SIG-M5 treated with dmso at 0.1 percent for 504 hours (cell line): ENCODE data around the gene NSD1.
"Not testable (repeated sequence)": the region's sequence is repeated elsewhere in the genome, so short reads cannot be mapped to it uniquely, and the experiment has no call there.

ENCODE experiments used
- DNase-seq: peaks from one replicate; lab custom pipeline; 2025; ENCODE audit not compliant: unreplicated experiment; lab: John Stamatoyannopoulos, UW

The NSD1 gene

DNA sequence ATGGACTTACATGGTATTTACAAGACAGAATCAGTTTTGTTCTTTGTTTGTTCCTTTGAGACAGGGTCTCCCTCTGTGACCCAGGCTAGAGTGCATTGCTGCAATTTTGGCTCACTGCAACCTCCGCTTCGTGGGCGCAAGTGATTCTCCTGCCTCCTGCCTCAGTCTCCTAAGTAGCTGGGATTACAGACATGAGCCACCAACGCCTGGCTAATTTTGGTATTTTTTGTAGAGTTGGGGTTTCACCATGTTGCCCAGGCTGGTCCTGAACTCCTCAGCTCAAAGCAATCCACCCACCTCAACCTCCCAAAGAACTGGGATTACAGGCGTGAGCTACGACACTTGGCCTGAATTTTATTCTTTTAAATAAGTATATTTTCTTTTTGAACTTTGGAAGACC, 142.3 kb downstream of the NSD1 start:
- no peak for DNase-seq

GRCh38 chr5:177276886-177277285, 143.3 kb downstream of the NSD1 start:
- no peak for DNase-seq

- DNase-seq = no peak
Observed at GRCh38 chr5:177288191-177288590, 154.6 kb downstream of the NSD1 start.

- DNase-seq = no peak
Observed at GRCh38 chr5:177290816-177291596, 157.4 kb downstream of the NSD1 start.

GRCh38 chr5:177291735-177292134, 158.2 kb downstream of the NSD1 start:
- DNase-seq = no peak

- no peak for DNase-seq
Observed at GRCh38 chr5:177293819-177294581, 160.4 kb downstream of the NSD1 start.

DNA sequence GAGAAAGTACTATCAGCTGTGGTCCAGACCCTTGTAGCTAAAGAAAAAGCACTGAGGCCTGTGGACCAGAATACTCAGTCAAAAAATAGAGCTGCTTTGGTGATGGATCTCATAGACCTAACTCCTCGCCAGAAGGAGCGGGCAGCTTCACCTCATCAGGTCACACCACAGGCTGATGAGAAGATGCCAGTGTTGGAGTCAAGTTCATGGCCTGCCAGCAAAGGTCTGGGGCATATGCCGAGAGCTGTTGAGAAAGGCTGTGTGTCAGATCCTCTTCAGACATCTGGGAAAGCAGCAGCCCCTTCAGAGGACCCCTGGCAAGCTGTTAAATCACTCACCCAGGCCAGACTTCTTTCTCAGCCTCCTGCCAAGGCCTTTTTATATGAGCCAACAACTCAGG, 161.1 kb downstream of the NSD1 start:
- DNase-seq = no peak

- no peak for DNase-seq
Observed at GRCh38 chr5:177295924-177296323, 162.4 kb downstream of the NSD1 start.

DNA sequence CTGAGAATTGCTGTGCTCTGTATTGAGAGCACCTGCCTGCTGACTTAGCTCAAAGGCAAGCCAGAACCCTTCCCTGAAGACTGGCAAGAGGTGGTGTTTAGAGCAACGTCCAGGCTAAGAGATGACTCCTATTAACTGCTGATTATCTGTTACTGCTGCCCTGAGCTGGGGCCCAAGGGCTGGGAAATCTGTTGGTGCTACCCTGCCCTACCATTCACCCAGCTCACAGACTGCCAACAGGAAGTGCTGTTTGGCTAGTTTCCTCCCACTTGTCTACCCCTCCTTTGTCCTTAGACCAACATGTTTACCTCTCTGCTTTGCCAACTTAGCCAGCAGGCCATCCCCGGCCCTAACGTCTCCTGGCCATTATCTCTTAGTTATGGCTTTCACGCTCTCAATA, 163.0 kb downstream of the NSD1 start:
- no peak for DNase-seq

DNA sequence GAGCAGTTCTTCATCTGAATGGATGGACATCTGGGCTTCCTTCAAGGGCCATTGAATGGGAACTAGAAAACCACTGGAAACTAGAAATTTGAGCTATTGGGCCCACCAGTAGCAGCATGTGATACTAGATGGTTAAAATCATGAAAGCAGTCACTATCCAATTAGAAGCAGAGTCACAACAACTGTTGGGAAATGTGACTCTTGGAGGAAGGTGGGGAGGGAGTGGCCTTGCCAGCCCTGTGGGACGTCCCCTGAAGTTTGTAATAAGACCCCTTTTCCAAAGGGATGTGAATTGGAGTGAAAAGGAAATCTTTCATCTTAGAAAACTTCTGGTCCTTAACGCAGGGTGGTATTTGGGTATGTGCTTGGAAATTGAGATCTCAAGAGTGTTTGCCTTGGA, 164.3 kb downstream of the NSD1 start:
- no peak for DNase-seq

DNA sequence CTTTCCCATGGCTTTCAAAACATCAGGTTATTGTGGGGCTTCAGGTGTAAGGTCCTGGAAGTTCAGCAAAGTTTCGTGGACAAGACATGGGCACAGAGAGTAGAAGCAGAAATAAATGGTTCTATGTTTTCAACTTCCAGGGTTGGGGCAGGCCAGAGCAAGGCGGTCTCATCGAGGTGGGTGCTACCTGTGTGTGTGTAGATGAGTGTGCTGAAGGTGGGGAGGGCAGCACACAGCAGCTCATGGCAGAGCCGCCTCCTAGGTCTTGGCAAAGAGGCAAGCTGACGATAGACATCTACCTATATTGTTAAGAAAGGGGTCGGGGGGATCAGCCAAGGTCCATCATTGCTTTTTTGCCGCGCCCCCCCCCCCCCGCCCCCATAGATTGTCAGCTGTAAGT, 166.1 kb downstream of the NSD1 start:
- no peak for DNase-seq

GRCh38 chr5:177300236-177300880, 166.8 kb downstream of the NSD1 start:
- peak; percentile 96 for DNase-seq

DNA sequence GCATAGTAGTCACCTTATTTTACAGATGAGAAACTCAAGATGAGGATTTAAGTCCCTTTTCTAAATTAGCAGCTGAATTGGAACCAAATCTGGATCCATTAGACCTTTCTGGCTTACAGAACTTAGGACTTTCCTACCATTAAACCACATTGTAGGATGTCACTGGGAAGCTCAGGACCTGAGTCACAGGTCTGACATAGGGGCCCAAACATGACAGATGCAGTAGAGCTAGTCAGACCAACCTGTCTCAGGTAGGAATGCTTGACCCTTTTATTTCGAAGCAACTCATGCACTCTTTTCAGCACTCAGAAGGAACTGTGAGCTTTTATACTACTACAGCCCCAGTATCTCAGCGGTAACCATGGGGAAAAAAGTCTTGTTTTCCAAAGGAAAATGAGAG, 167.4 kb downstream of the NSD1 start:
- no peak for DNase-seq

- DNase-seq = peak; percentile 72
Observed at GRCh38 chr5:177301503-177302165, 168.1 kb downstream of the NSD1 start.

DNA sequence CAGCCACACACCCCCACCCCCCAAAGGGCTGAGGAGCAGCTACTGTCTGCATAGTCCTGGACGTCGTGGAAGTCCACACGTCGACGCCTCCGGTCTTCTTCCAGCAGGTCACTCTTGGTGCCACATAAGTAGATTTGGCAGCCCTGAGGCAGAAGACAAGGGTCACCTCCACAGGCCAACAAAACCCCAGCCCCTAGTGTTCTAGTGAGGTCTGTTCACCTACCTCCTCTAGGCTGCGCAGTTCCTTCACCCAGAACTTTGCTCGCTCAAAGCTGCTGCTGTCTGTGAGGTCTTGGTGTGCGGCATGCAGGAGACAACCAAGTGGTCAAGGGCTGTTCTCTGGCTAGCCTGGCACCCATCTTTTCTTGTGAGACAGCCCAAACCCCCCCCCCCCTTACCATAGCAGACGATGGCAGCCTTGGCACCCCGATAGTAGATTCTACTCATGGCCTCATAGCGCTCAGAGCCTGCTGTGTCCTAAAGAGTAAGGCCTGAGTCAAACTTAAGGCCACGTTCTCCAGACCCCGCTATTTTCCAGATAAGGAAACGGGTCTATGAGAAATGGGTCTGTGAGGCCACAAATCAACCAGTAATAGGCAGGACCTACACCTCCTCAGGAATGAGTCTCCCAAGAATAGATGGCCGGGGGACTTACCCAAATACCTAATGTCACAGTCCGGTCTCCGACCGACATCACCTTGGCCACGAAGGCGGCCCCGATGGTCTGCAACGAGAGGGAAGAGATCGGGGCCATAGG, 169.0 kb downstream of the NSD1 start:
- DNase-seq = peak; percentile 47

GRCh38 chr5:177303121-177303924, 169.8 kb downstream of the NSD1 start, which contains the start of the genes PRELID1 and RAB24:
Gene PRELID1 (plus strand): TSS chr5:177303799. CDS start chr5:177303986, 187 bp downstream.
Gene RAB24 (minus strand): TSS chr5:177303719. CDS start chr5:177303288, 431 bp downstream.
- DNase-seq = peak; percentile 78

DNA sequence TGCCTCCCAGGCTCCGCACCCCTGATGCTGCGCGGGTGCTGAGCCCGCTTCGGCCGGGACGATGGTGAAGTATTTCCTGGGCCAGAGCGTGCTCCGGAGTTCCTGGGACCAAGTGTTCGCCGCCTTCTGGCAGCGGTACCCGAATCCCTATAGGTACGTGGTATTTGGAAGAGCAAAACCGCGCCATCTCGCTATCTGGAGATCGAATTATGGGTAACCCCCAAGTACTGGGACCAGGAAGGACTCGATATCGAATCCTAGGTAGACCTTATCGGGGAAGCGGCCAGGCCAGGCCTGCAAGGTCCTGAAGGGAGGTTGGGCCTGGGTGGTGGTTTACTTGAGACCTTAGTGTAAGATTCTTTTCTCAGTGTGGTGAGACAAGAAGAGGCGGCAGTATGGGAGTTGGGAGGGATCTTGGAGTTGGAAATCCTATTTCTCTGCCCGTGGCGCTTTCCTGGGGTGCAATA, 170.4 kb downstream of the NSD1 start:
- no peak for DNase-seq

DNA sequence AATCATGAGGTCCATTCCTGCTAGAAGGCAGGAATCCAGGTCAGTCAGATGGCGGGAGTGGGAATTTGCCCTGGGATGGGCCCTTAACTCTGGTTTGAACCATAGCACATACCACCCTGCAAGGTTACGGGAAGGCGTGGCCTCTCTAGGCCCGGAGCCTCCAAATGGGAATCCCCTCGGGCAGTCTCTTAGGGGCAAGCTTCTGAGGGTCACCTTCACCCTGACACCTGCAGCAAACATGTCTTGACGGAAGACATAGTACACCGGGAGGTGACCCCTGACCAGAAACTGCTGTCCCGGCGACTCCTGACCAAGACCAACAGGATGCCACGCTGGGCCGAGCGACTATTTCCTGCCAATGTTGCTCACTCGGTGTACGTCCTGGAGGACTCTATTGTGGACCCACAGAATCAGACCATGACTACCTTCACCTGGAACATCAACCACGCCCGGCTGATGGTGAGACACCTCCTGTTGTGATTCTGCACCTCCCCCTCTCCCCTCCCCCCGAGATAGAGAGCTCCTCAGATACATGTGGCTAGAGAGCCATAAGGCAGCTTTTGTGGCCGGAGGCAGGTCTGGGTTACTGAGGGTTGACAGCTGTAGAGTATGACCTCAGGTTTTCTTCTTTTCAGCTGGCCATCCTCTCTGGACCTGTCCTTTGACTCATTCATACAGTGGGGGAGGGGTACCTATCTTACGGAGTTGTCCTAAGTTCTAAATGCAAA, 171.0 kb downstream of the NSD1 start:
- DNase-seq = no peak

GRCh38 chr5:177306103-177306640, 172.6 kb downstream of the NSD1 start:
- not testable (repeated sequence) for DNase-seq
